Measurements from ENCODE around the gene MYH11.

DNA sequence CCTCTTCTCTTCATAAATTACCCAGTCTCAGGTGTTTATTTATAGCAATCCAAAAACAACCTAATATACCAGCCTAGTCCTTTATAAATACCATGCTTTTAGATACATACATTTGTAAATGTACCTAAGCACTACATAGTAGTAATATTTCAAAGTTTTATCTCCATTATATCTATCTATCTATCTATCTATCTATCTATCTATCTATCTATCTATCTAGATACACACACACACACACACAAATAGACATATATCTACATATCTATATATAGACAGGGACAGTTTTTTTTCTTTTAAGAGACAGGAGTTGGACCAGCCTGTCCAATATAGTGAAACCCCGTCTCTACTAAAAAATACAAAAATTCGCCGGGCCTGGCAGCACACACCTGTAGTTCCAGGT is 25.7 kb upstream of the MYH11 start:
- no peak for TF ChIP-seq FOXK2 (IDR thresholded peaks at IDR 0.05)
- no peak for TF ChIP-seq SUZ12 (IDR thresholded peaks at IDR 0.05)
- no peak for TF ChIP-seq TARDBP (IDR thresholded peaks at IDR 0.05)
- TF ChIP-seq PKNOX1 (IDR thresholded peaks at IDR 0.05): no peak

All from HEK293T (cell line).